GM21360 (cell line): ENCODE results near the gene C4orf33.
"Not testable (repeated sequence)": the region's sequence is repeated elsewhere in the genome, so short reads cannot be mapped to it uniquely, and the experiment has no call there.

Experiments used
- ATAC-seq: cut with Tn5 transposase; IDR thresholded peaks from one replicate; pipeline ENCODE4 v1.9.1; 2021; ENCODE audit warnings: mild to moderate bottlenecking, moderate library complexity; ENCODE audit not compliant: unreplicated experiment

C4orf33 gene

GRCh38 chr4:129095811-129096454 lies at the start of gene C4orf33:
TSS of gene C4orf33 (plus strand) at chr4:129096152. CDS start at chr4:129102611, 6,459 bp downstream.
- ATAC-seq: peak; percentile 39

- no peak for ATAC-seq
Measured at GRCh38 chr4:129059028-129059427, 36.9 kb upstream of the C4orf33 start.

- no peak for ATAC-seq
Measured at GRCh38 chr4:129062580-129062979, 33.4 kb upstream of the C4orf33 start.

- ATAC-seq: no peak
Measured at GRCh38 chr4:129063640-129064039, 32.3 kb upstream of the C4orf33 start.

- no peak for ATAC-seq
Measured at GRCh38 chr4:129064717-129065116, 31.2 kb upstream of the C4orf33 start.

GRCh38 chr4:129069537-129069936 lies 26.4 kb upstream of the C4orf33 start:
- ATAC-seq: not testable (repeated sequence)

GRCh38 chr4:129077326-129077725 lies 18.6 kb upstream of the C4orf33 start:
- no peak for ATAC-seq

GRCh38 chr4:129080129-129080528 lies 15.8 kb upstream of the C4orf33 start:
- no peak for ATAC-seq

- ATAC-seq: no peak
Measured at GRCh38 chr4:129082302-129082701, 13.7 kb upstream of the C4orf33 start.

GRCh38 chr4:129085472-129085871 lies 10.5 kb upstream of the C4orf33 start:
- no peak for ATAC-seq

GRCh38 chr4:129087516-129087915 lies 8.4 kb upstream of the C4orf33 start:
- ATAC-seq: no peak

- no peak for ATAC-seq
Measured at GRCh38 chr4:129092631-129093190, 3.2 kb upstream of the C4orf33 start.

- ATAC-seq: peak; percentile 94
Measured at GRCh38 chr4:129093191-129093920, 2.6 kb upstream of the C4orf33 start, which contains the start of gene SCLT1. TSS of gene SCLT1 (minus strand) at chr4:129093539. CDS start at chr4:129093103, 436 bp downstream.

- no peak for ATAC-seq
Measured at GRCh38 chr4:129094347-129094746, 1.6 kb upstream of the C4orf33 start.

- no peak for ATAC-seq
Measured at GRCh38 chr4:129098531-129099001, 2.6 kb downstream of the C4orf33 start.

- no peak for ATAC-seq
Measured at GRCh38 chr4:129109965-129110824, 14.2 kb downstream of the C4orf33 start.

GRCh38 chr4:129110931-129111330 lies 15.0 kb downstream of the C4orf33 start:
- ATAC-seq: no peak

- no peak for ATAC-seq
Measured at GRCh38 chr4:129111919-129112318, 16.0 kb downstream of the C4orf33 start.

- ATAC-seq: no peak
Measured at GRCh38 chr4:129113434-129113833, 17.5 kb downstream of the C4orf33 start.

GRCh38 chr4:129113919-129114318 lies 18.0 kb downstream of the C4orf33 start:
- ATAC-seq: no peak

GRCh38 chr4:129117705-129118104 lies 21.8 kb downstream of the C4orf33 start:
- no peak for ATAC-seq
